Neural cell (in vitro differentiated cells): ENCODE data around the gene HMCES. TPM values are rescaled to one million over a fixed set of nuclear protein-coding genes. Genes with fewer than 3 reads are reported as not detected.

Experiments
- H2AFZ ChIP-seq: fragments of 200-600, 300-800 bp; sonication (generic), shearing (Covaris generic); 2 replicates; pipeline ENCODE4 v1.6.0; 2014; ENCODE audit warnings: low read depth, mild to moderate bottlenecking, antibody characterized with exemption, low read length, moderate library complexity
- H3F3A ChIP-seq: fragments of 200-600 bp; shearing (Covaris generic); 2 replicates; pipeline ENCODE4 v1.6.1; 2016; ENCODE audit warnings: mild to moderate bottlenecking, moderate library complexity, mixed read lengths, antibody characterized with exemption, low read length; ENCODE audit not compliant: insufficient read depth, poor library complexity, severe bottlenecking
- H3K27ac ChIP-seq: fragments of 200-600, 300-800 bp; sonication (generic), shearing (Covaris generic); 2 replicates; pipeline ENCODE4 v1.5.1; 2014; ENCODE audit warnings: mild to moderate bottlenecking, low read length, moderate library complexity
- H3K27me3 ChIP-seq: fragments of 300-800, 200-600 bp; sonication (generic), shearing (Covaris generic); 2 replicates; pipeline ENCODE4 v1.6.0; 2014; ENCODE audit warnings: mild to moderate bottlenecking, low read depth, low read length, moderate library complexity; ENCODE audit not compliant: insufficient read depth
- H3K36me3 ChIP-seq: fragments of 300-800, 200-600 bp; sonication (generic), shearing (Covaris generic); 2 replicates; pipeline ENCODE4 v1.5.1; 2014; ENCODE audit warnings: mild to moderate bottlenecking, antibody characterized with exemption, low read length, moderate library complexity; ENCODE audit not compliant: insufficient read depth
- H3K4me2 ChIP-seq: fragments of 300-800, 200-600 bp; sonication (generic), shearing (Covaris generic); 2 replicates; pipeline ENCODE4 v1.6.0; 2014; ENCODE audit warnings: mild to moderate bottlenecking, low read length
- H3K4me3 ChIP-seq: fragments of 300-800, 200-600 bp; sonication (generic), shearing (Covaris generic); 2 replicates; pipeline ENCODE4 v1.5.1; 2014; ENCODE audit warnings: mild to moderate bottlenecking, low read length, moderate library complexity
- H3K79me2 ChIP-seq: fragments of 200-600 bp; shearing (Covaris generic); replicated peaks from 2 replicates; pipeline ENCODE4 v1.6.0; 2014; ENCODE audit warnings: mild to moderate bottlenecking, low read length, moderate library complexity; ENCODE audit not compliant: insufficient read depth
- H3K9ac ChIP-seq: fragments of 300-800, 200-600 bp; sonication (generic), shearing (Covaris generic); 2 replicates; pipeline ENCODE4 v1.6.1; 2016; ENCODE audit warnings: mild to moderate bottlenecking, low read length, mixed read lengths
- H3K9me2 ChIP-seq: fragments of 200-600 bp; shearing (Covaris generic); 2 replicates; pipeline ENCODE4 v1.6.1; 2016; ENCODE audit warnings: mild to moderate bottlenecking, low read length, mixed read lengths; ENCODE audit not compliant: insufficient read depth
- H3K9me3 ChIP-seq: fragments of 200-600, 300-800 bp; sonication (generic), shearing (Covaris generic); 2 replicates; pipeline ENCODE4 v1.6.1; 2016; ENCODE audit warnings: mild to moderate bottlenecking, mixed run types, low read length, moderate library complexity, mixed read lengths
- H4K20me1 ChIP-seq: fragments of 200-600 bp; shearing (Covaris generic); 2 replicates; pipeline ENCODE4 v1.6.1; 2016; ENCODE audit warnings: mild to moderate bottlenecking, mixed run types; ENCODE audit not compliant: insufficient read depth
- CTCF ChIP-seq: fragments of 450-650 bp; IDR thresholded peaks from 2 replicates; pipeline ENCODE4 v1.5.1; 2014; ENCODE audit warnings: antibody characterized with exemption, mild to moderate bottlenecking, moderate library complexity; ENCODE audit not compliant: poor library complexity, severe bottlenecking
- EP300 ChIP-seq: fragments of 450-650 bp; conservative IDR thresholded peaks from 2 replicates; pipeline ENCODE4 v1.6.1; 2014; ENCODE audit warnings: antibody characterized with exemption, mild to moderate bottlenecking, moderate library complexity; ENCODE audit not compliant: poor library complexity, severe bottlenecking
- EZH2 ChIP-seq: fragments of 200-600, 300-800 bp; shearing (Covaris generic), sonication (generic); IDR thresholded peaks from 2 replicates; pipeline ENCODE4 v1.6.1; 2014; ENCODE audit warnings: antibody characterized with exemption, low read length, borderline replicate concordance, mild to moderate bottlenecking; ENCODE audit not compliant: insufficient read depth, poor library complexity, severe bottlenecking
- MXI1 ChIP-seq: fragments of 450-650 bp; conservative IDR thresholded peaks from 2 replicates; pipeline ENCODE4 v1.6.1; 2014; ENCODE audit warnings: antibody characterized with exemption, mild to moderate bottlenecking; ENCODE audit not compliant: poor library complexity, severe bottlenecking
- POLR2AphosphoS5 ChIP-seq: IDR thresholded peaks from 2 replicates; pipeline ENCODE4 v1.6.1; 2012
- RAD21 ChIP-seq: fragments of 450-650 bp; conservative IDR thresholded peaks from 2 replicates; pipeline ENCODE4 v1.6.1; 2014; ENCODE audit warnings: antibody characterized with exemption, mild to moderate bottlenecking, moderate library complexity
- REST ChIP-seq: IDR thresholded peaks from 2 replicates; pipeline ENCODE4 v1.6.1; 2012; ENCODE audit warnings: borderline replicate concordance
- SMC3 ChIP-seq: fragments of 450-650 bp; conservative IDR thresholded peaks from 2 replicates; pipeline ENCODE4 v1.6.1; 2014; ENCODE audit warnings: antibody characterized with exemption, mild to moderate bottlenecking, moderate library complexity; ENCODE audit not compliant: poor library complexity
- TAF1 ChIP-seq: IDR thresholded peaks from 2 replicates; pipeline ENCODE4 v1.6.1; 2012; ENCODE audit warnings: low read depth
- polyA plus RNA-seq: library from polyadenylated mRNA; depleted of rRNA; stranded (reverse); fragments of >200 nt; gene quantifications from 2 replicates; pipeline ENCODE4 v1.2.3, GENCODE V29; 2014

HMCES gene
- polyA plus RNA-seq, 1 donor from 2014 or later: 23.0 TPM

GRCh38 chr3:129268396-129268795, 10.3 kb upstream of the HMCES start:
- Histone ChIP-seq H2AFZ (no peak overlapping the region), H4K20me1 (no peaks in the 10 kb centered on the region), H3K9me2 (no peaks in the 10 kb centered on the region), H3K9me3 (no peaks in the 10 kb centered on the region), H3K9ac (no peak overlapping the region), H3K4me2 (no peak overlapping the region), H3K36me3 (peaks cover 10% of the 10 kb centered on the region), H3K79me2 (no peaks in the 10 kb centered on the region), H3K27ac (no peak overlapping the region), H3F3A (no peaks in the 10 kb centered on the region), H3K27me3 (no peaks in the 10 kb centered on the region), H3K4me3 (no peak overlapping the region)
- TF ChIP-seq POLR2AphosphoS5: no peak
- TF ChIP-seq REST: no peak
- no peak for TF ChIP-seq SMC3
- TF ChIP-seq TAF1: no peak
- no peak for TF ChIP-seq EZH2
- TF ChIP-seq CTCF: no peak
- TF ChIP-seq MXI1: no peak
- TF ChIP-seq RAD21: no peak
- no peak for TF ChIP-seq EP300

- Histone ChIP-seq H3K27ac (no peak overlapping the region), H3K4me3 (no peak overlapping the region), H3F3A (no peaks in the 10 kb centered on the region), H3K79me2 (no peaks in the 10 kb centered on the region), H3K27me3 (no peaks in the 10 kb centered on the region), H2AFZ (no peak overlapping the region), H3K4me2 (no peak overlapping the region), H3K36me3 (peaks cover 17% of the 10 kb centered on the region), H3K9me3 (no peaks in the 10 kb centered on the region), H3K9me2 (no peaks in the 10 kb centered on the region), H3K9ac (no peak overlapping the region), H4K20me1 (no peaks in the 10 kb centered on the region)
- TF ChIP-seq POLR2AphosphoS5 (no peak), RAD21 (no peak), SMC3 (no peak), MXI1 (no peak), EP300 (no peak), EZH2 (no peak), CTCF (no peak), TAF1 (no peak), REST (no peak)
Measured at GRCh38 chr3:129271674-129272073, 7.0 kb upstream of the HMCES start.
